Pancreas (tissue), 10 donors: ENCODE results near the gene FAM76A. TPM values are rescaled to one million over a fixed set of nuclear protein-coding genes. Genes with fewer than 3 reads are reported as not detected.

Experiments used
- ATAC-seq, 4 donors: fragments of 200-7000 bp; cut with Tn5 transposase; one replicate each; pipeline versions ENCODE4 v1.8.0 to v1.9.1; 2020; ENCODE audit warnings: mild to moderate bottlenecking in 4 of 4, moderate library complexity in 4 of 4
- DNase-seq, 6 donors: peaks; one replicate each; pipeline ENCODE4 v3.0.0-alpha.2; 2020
- FAIRE-seq: peaks from 2 replicates; lab custom pipeline; 2012; peaks lifted over from hg19 to GRCh38; lab: Jason Lieb, UNC
- H3K27ac ChIP-seq, 4 donors: fragments of 200-600 bp; sonication (generic); 1 replicate in 3 of 4; 2 replicates in 1 of 4; pipeline versions ENCODE4 v1.5.0 to v1.8.0; 2020
- H3K27me3 ChIP-seq, 4 donors: fragments of 200-600 bp; one replicate each; pipeline ENCODE4 v1.8.0; 2021
- H3K36me3 ChIP-seq, 3 donors: fragments of 200-600 bp; sonication (generic) in 1 of 3; one replicate each; pipeline versions ENCODE4 v1.5.0 to v1.8.0; 2020 to 2021
- H3K4me1 ChIP-seq, 3 donors: fragments of 200-600 bp; one replicate each; pipeline ENCODE4 v1.8.0; 2021
- H3K4me3 ChIP-seq, 4 donors: fragments of 200-600 bp; sonication (generic) in 2 of 4; one replicate each; pipeline versions ENCODE4 v1.5.0 to v1.8.0; 2020 to 2021
- H3K9me3 ChIP-seq, 4 donors: fragments of 200-600 bp; one replicate each; pipeline ENCODE4 v1.8.0; 2021
- WGBS, 2 donors: extraction: QIAGEN DNeasy Blood & Tissue Kit; methylation state at CpG; one replicate each; pipeline ENCODE4 v1.1.7; 2013; 5-methylcytosine and 5-hydroxymethylcytosine counted together
- intact Hi-C, 3 donors: fragments of 100-400 bp; cut with DNase I; formaldehyde crosslinking; loops; one replicate each; pipeline versions ENCODE4 v1.11.1 to v1.14.2; 2022
- polyA plus RNA-seq, 2 donors: library from polyadenylated mRNA; stranded (reverse); fragments of 200-250 nt; gene quantifications; one replicate each; pipeline ENCODE4 v1.2.3, GENCODE V29; 2013
- total RNA-seq, 6 donors: library from RNA; stranded (reverse); fragmentation: NEBNext Ultra II Directional in 4 of 6; extraction: Animal tissue kit (Norgen Biotek cat#: 25700) in 4 of 6; gene quantifications; one replicate each; pipeline versions ENCODE4 v1.2.1 to v1.2.4, GENCODE V29; 2021 to 2023
- TF ChIP-seq, protein P1 (sequence below), 4 donors: fragments of 200-600 bp; sonication (generic) in 3 of 4; IDR thresholded peaks; one replicate each; pipeline versions ENCODE4 v1.5.0 to v1.8.0; 2021; ENCODE audit warnings: antibody characterized with exemption in 4 of 4
- donor health status: healthy with polysubstance abuse.
- donor health status: DM: no; HTN: no; CAD: no; lungs with moderate emphysema.
- donor health status: DM: no; HTN: no; CAD: no.
- donor health status: control.
- donor health status: control.
- donor health status: Bipolar disorder and iron deficiency.
- donor health status: DM: yes; HTN: yes; CAD: no.
- donor health status: DM: no; HTN: no; CAD: no.
- donor health status: DM: no; HTN: no; CAD: no.
- donor health status: DM: yes; HTN: yes; CAD: no.

FAM76A gene
- total and polyA plus RNA-seq, 8 donors, result 4.3 to 8.7 (median 6.3) TPM

DNA sequence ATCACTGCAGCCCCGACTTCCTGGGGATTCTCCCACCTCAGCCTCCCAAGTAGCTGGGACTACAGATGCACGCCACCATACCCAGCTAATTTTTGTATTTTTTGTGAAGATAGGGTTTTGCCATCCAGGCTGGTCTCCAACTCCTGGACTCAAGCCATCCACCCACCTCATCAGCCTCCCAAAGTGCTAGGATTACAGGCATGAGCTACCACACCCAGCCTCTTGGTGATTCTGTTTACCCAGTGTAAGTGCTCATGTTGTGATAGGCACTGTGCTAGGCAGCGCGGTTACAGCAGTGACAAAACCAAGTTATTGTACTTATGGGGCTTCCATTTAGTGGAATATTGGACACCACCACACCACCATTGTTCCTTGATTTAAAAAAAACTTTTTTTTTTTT, 37.6 kb downstream of the FAM76A start:
- H3K4me1 ChIP-seq, result no peaks in the 10 kb centered on the region
- no peaks in the 10 kb centered on the region for H3K27me3 ChIP-seq
- DNase-seq, result no peak
- ATAC-seq, result no peak
- no peak overlapping the region for H3K4me3 ChIP-seq
- H3K36me3 ChIP-seq, result peaks cover 0 to 8% (median 0%) of the 10 kb centered on the region in 3 donors
- no peak overlapping the region for H3K27ac ChIP-seq
- 93 to 96% methylated on average over 4 of the region's 4 CpGs for WGBS, 2 donors
- TF ChIP-seq, protein P1, sequence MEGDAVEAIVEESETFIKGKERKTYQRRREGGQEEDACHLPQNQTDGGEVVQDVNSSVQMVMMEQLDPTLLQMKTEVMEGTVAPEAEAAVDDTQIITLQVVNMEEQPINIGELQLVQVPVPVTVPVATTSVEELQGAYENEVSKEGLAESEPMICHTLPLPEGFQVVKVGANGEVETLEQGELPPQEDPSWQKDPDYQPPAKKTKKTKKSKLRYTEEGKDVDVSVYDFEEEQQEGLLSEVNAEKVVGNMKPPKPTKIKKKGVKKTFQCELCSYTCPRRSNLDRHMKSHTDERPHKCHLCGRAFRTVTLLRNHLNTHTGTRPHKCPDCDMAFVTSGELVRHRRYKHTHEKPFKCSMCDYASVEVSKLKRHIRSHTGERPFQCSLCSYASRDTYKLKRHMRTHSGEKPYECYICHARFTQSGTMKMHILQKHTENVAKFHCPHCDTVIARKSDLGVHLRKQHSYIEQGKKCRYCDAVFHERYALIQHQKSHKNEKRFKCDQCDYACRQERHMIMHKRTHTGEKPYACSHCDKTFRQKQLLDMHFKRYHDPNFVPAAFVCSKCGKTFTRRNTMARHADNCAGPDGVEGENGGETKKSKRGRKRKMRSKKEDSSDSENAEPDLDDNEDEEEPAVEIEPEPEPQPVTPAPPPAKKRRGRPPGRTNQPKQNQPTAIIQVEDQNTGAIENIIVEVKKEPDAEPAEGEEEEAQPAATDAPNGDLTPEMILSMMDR (IDR thresholded peaks at IDR 0.05), result no peak
- no peaks in the 10 kb centered on the region for H3K9me3 ChIP-seq
- intact Hi-C loops, result no loop called here
- FAIRE-seq, result no peak

DNA sequence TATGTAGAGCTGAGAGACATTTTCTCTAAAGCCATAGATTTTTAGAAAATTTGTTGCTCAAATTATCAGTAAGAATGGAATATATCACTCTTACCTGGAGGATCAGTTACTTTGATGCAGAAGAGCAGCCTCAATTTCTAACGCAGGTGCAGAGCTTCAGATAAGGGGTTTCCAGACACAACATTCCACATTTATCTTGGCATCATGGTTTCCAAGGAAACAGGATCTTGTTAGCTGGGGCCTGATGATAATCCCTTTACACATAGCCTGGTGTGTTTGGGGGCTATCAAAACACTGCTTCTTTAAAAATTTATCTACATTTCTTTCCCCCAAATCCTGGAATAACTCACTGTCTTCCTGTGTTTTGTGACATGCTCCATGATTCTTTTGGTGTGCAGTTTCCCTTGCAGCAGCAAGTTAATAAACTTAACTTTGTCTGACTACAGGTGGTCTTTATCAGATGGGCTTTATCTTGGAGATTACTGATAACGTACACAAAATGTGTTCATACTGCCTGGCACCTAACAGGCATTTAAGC, 44.6 kb downstream of the FAM76A start:
- Histone ChIP-seq H3K27ac (no peak overlapping the region), H3K4me3 (no peak overlapping the region), H3K36me3 (no peaks in the 10 kb centered on the region), H3K27me3 (no peaks in the 10 kb centered on the region), H3K9me3 (no peaks in the 10 kb centered on the region), H3K4me1 (peaks cover 4 to 16% (median 12%) of the 10 kb centered on the region in 3 donors)
- intact Hi-C loops, result no loop called here
- WGBS, 2 donors, result 29 to 32% methylated on average over 2 of the region's 2 CpGs
- no peak for DNase-seq
- no peak for FAIRE-seq
- TF ChIP-seq, protein P1 (IDR thresholded peaks at IDR 0.05), result no peak
- no peak for ATAC-seq

GRCh38 chr1:27772036-27772931, 46.5 kb downstream of the FAM76A start:
- H3K27ac ChIP-seq, result peak overlapping the region in 3 of 4 donors; percentile 40 to 86 (median 78)
- ATAC-seq, result no peak
- WGBS, 2 donors, result 23 to 25% methylated on average over 18 of the region's 18 CpGs
- no peak for DNase-seq
- TF ChIP-seq, protein P1 (IDR thresholded peaks at IDR 0.05), result no peak
- no peaks in the 10 kb centered on the region for H3K27me3 ChIP-seq
- FAIRE-seq, result no peak
- intact Hi-C loops, result no loop called here
- no peaks in the 10 kb centered on the region for H3K9me3 ChIP-seq
- H3K4me3 ChIP-seq, result peak overlapping the region; percentile 71 to 95 (median 88)
- H3K36me3 ChIP-seq, result no peaks in the 10 kb centered on the region
- peaks cover 4 to 16% (median 12%) of the 10 kb centered on the region in 3 donors for H3K4me1 ChIP-seq

- H3K4me1 ChIP-seq, result peaks cover 4 to 16% (median 12%) of the 10 kb centered on the region in 3 donors
- DNase-seq (peak; percentile 97 to 99 (median 98)), FAIRE-seq (peak; percentile 86), ATAC-seq (peak; percentile 98 to 99 (median 99))
- peak within 1 kb of the TSS; percentile 74 to 89 (median 84) for H3K27ac ChIP-seq
- intact Hi-C loops, result no loop called here
- no peaks in the 10 kb centered on the region for H3K9me3 ChIP-seq
- TF ChIP-seq, protein P1 (IDR thresholded peaks at IDR 0.05), result no peak
- H3K36me3 ChIP-seq, result no peaks in the 10 kb centered on the region
- H3K4me3 ChIP-seq, result peak within 1 kb of the TSS; percentile 71 to 95 (median 88)
- WGBS, 2 donors, result 0% methylated on average over 54 to 58 of the region's 58 CpGs
- H3K27me3 ChIP-seq, result no peaks in the 10 kb centered on the region
Observed at GRCh38 chr1:27772932-27773825, 47.4 kb downstream of the FAM76A start, which contains the start of gene STX12. Gene STX12 (plus strand): TSS chr1:27773219. CDS start chr1:27773308, 89 bp downstream.
